Right lobe of liver (tissue), 4 donors: ENCODE data around the gene ARMC3.

Experiments
- CTCF ChIP-seq, 4 donors: fragments of 200-600 bp in 3 of 4; fragments of 450-650 bp in 1 of 4; IDR thresholded peaks; one replicate each; pipeline versions ENCODE4 v1.5.1 to v1.8.0; 2016 to 2022; ENCODE audit warnings: antibody characterized with exemption in 4 of 4, mild to moderate bottlenecking in 2 of 4
- POLR2A ChIP-seq: fragments of 450-650 bp; IDR thresholded peaks from one replicate; pipeline ENCODE4 v1.6.1; 2017; ENCODE audit warnings: antibody characterized with exemption, mild to moderate bottlenecking
- donor health status: DM: no; HTN: no; CAD: no.
- donor health status: DM: no; HTN: no; CAD: no.
- donor health status: DM: no; HTN: yes; CAD: no.

GRCh38 chr10:22899775-22900174 is 28.1 kb upstream of the ARMC3 start:
- no peak for TF ChIP-seq POLR2A
- TF ChIP-seq CTCF (IDR thresholded peaks at IDR 0.05): no peak
